CD4-positive, alpha-beta T cell treated with Interleukin-6 for 4 hours (primary cell): ENCODE data around the gene EBF3.

Source experiments
- DNase-seq: peaks from one replicate; pipeline ENCODE4 v3.0.0-alpha.2; 2020; ENCODE audit warnings: mixed read lengths

The EBF3 gene

DNA sequence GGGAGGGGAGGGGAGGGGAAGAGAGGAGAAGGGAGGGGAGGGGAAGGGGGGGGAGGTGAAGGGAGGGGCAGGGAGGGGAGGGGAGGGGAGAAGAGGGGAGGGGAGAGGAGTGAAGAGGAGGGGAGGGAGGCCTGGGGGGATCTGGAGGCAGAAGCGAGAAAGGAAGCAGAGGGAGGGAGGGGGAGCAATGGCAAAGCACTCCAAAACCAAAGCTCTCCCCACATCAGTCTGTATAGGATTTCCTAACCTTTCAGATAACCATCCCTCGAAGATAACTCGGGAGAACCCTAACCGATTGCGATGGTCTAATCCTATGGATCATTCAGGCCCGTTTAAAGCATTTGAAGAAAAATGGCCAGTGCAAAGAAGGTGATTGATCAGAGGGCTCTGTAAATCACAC lies 19.0 kb downstream of the EBF3 start:
- DNase-seq: no peak

DNA sequence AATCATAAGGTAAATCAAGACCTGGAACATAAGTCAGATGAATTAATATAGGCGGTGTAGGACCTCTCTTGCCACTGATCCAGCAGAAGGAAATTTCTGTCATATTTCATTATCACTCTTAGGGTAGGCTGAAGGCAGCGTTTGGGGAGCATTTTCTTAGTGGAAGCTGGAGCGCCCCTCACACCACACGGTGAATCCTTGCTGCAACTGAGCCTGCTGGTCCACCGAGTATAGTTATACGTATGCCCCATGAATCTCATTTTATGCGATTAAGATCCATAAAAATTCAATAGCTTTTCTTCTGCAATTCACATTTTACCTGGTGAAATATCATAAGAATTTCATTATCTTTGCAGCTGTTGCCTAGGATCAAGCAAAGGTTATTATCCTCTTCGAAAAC lies 19.6 kb downstream of the EBF3 start:
- DNase-seq: no peak

DNA sequence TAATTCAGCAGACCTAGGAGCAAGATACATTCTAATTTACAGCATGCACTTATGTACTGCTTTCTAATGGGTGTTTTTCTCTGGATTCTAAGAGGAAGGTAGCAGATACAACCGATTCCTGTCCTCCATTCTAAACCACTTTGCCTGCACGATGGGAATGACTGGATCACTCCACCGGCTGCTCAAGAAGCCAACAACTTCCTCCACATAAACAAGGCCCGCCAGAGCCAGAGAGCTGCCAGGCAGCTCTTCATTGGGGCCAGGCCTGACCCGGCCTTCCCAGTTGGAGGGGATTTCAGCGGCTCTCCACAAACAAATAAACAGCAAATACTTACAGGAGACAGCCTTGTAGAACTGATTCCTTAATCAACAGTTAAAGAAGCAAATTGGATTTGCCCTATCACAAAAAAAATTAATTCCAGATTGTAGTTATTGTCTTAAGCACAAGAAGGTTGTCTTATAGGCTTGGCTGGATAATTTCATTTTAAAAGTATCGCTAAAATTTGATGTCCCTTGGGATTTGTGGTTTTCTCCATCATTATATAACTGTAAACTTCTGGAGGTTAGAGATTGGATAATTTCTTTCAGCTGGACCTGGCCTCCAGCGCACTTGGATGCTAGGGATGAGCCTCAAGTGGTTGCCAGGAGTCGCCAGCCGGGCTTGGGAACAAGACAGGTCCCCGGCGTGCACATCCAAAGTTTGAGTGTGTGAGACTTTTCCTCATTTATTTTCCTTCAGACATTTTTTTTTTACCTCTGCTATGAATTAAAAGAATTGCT lies 20.9 kb downstream of the EBF3 start:
- DNase-seq: no peak

DNA sequence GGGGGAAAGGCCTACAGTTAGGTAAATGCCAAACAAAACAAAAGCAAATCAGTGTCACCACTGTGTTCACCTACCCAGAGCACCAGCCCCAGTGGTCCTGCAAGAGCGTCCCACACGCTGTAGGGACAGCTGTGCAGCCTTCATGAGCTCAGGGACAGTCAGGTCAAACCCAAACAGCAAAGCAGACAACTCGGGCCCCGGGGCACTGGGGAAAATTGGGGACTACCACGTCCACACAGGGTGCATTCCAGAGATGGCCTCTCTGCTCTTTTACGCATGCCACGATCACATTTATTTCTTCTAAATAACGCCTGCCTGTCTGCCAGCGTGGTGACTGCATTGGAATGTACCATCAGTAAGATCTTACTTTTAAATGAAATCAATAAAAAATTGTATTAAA lies 21.7 kb downstream of the EBF3 start:
- DNase-seq: no peak

DNA sequence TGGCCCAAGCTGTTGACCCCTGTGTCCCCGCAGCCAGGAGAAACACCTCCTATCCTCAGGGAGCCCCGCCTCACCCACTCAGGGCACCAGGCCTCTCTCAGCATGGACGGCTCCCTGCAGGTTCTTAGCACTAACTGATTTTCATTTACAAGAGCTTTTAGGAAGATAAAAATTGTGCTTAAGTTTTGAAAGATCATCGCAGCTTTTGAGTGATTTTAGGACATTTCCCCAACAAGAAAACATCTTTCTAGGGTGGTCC lies 22.1 kb downstream of the EBF3 start:
- no peak for DNase-seq

DNA sequence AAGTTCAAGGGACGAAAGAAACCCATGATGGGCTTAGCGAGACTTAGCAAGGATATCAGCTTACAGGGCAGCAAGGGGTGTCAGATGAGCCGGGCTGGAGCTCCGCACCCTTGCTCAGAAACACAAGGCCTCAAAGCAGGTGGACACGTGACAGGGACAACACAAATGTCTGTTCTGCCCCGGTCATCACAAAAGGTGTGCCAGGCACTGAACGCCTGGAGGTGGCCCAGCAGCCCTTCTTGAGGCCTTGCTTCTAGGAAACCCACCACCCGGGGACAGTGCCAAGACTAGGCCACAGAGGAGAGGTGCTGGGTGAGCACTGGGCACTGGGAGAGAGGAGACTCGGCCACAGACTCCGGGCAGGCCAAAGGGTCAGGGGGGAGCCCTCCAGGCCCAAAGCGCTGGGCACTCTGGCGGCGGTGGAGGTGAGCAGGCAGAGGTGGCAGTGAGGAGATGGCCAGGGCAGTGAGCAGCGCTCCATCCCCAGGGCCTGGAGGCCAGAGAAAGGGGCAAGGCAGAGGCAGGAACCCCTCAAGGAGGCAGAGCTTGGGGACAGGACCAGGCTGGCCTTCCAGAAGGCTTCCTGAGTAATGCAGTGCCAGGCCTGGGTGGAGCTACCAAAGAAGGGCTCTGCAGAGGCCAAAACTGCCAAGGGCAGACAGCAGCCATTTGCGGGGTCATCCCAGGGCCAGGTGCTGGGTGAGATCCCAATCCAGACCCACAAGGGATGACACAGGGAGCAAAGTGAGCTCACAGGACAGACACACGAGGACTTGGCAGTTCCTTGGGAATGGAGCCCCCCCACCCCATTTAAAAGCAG lies 22.7 kb downstream of the EBF3 start:
- no peak for DNase-seq

DNA sequence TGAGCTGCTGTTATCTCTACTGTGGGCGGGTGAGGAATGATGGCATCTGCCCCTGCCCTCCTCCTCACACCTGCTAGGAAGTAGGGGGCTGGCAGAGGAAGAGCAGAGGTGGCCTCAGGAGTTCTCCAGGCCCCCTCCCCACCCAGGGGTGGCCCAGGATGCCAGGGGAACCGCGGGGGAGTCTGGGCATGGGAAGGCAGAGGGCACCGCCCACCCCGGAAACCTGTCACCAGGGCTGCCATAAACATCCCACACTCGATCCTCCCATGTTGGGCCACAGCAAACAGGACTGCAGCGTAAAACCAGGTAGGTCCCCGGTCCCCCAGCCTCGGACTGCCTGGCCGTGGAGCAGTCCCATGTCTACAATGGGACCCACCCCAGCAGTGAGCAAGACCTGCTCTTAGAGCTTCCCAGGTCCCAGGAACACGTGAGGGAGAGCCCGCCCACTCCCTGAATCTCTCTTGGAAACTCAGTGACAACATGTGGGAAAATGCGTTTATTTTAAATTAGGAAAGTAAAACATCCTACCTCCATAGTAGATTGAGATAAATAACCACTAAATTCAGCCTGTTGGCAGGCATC lies 23.4 kb downstream of the EBF3 start:
- DNase-seq: no peak

DNA sequence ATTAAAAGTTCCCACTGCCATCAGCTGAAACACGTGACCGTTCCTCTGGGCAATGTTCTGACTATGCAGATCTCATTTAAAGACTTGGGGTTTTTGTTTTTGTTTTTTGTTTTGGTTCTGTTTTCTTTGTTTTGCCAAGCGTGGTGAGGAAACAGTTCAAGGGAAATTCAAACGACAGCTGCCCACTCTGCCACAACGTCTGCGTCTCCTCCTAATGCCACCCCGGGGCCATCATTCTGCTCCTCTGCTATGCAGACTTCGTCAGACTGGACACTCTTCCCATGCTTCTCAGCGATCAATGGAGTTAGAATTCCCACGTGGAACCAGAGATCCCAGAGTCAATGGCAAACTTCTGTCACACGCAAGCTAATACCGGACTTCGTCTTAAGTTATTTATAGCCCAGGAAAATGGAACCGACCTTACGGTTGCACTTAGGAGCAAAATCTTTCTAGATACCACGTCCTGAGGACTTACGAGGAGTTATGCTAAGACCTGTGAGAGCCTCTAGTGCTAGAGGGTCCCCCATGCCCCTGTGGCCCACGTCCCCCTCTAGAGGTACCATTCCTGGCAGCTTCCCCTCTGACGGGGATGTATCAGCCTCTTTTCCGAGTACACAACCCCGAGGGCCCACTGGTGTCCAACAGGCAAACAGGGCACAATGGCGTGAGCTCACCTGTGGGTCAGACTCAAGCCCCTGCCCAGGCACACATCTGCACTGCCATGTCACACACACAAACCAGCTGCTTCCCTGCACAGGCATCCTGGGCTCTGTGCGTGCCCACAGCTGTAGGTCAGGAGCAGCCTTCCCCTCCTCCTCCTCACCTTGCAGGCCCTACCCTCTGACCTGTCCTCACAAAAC lies 24.4 kb downstream of the EBF3 start:
- no peak for DNase-seq

DNA sequence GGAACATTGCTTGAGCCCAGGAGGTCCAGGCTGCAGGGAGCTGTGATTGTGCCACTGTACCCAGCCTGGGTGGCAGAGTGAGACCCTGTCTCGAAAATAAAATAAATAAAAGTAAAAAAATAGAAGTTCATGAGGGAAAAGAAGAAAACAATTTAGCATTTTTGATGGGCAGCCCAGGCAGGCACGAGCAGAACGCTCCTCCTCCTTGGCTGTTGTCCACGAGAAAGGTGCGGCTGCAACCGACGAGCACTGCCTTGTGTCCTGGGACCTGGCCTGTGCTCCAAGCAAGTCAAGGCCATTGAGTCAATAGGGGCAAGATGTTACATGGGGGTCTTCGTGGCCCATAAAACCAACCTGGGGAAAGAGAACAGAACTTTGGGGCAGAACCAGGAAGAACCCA lies 25.6 kb downstream of the EBF3 start:
- DNase-seq: no peak

DNA sequence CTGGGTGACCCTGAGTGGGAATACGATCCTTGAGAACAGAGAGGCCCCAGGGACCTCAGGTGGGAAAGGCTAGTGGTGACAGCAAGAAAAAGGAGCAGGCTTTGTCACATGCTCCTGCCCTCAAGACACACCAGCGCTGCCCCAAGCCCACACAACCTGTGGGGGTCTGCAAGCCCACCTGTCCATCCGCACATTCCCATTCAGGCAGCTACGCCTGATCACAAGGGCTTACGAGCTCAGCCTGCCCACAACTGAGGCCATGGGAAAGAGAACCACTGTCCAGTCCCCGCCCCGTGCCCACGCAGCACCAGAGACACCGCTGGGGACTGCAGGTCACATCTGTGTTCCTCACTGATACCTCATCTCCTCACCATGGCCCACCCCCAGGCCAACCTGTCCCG lies 26.7 kb downstream of the EBF3 start:
- no peak for DNase-seq

DNA sequence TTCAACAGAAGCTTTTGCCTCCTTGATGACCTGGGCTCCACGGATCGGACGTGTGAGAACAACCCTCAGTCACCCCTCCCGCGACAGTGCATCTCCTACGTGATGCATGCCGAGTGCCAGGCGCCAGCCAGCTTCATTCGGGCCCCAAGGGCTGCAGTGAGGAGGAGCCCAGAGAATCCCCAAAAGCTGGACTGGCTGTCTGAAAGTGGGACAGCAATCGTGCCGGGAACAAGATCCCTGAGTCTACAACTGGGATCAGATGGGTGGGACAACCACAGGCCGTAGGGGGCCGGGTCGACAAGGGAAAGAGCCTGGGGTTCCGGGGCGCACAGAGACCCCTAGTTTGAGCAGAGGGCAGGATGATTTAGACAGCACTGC lies 27.2 kb downstream of the EBF3 start:
- no peak for DNase-seq

DNA sequence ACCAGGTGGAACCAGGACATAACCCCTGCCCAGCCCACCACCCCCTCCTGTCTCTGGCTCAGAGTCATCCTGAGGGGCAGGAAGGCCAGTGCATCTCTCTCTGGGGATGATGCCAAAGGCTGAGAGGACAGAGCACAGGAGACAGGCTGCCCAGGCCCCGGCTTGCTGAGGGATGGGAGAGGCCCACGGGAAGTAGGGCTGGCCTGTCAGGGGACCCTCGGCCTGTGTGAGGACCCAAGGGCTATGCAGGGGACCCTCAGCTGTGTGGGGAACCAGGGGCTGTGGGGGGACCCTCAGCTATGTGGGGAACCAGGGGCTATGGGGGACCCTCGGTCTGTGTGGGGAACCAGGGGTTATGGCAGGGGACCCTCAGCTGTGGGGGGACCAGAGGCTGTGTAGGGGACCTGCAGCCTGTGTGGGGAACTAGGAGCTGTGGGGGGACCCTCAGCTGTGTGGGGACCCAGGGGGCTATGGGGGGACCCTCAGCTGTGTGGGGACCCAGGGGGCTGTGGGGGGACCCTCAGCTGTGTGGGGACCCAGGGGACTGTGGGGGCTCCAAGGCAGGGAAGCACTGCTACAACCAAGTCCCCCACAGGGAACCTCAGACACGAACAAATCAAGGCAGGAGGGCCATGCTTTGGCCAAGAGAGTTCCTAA lies 27.7 kb downstream of the EBF3 start:
- DNase-seq: no peak

DNA sequence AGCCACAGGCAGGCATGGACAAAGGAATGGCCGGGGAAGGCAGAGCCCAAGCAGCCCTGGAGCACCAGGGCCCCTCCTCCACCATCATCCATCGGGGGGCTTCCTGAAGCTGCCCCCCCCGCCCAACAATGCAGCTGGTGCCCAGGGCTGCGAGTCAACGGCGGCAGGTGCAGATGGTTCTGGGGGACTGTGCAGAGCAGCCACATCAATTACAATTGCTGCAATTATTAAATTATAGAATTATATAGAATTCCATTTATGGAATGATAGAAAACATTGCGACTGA lies 28.3 kb downstream of the EBF3 start:
- no peak for DNase-seq

DNA sequence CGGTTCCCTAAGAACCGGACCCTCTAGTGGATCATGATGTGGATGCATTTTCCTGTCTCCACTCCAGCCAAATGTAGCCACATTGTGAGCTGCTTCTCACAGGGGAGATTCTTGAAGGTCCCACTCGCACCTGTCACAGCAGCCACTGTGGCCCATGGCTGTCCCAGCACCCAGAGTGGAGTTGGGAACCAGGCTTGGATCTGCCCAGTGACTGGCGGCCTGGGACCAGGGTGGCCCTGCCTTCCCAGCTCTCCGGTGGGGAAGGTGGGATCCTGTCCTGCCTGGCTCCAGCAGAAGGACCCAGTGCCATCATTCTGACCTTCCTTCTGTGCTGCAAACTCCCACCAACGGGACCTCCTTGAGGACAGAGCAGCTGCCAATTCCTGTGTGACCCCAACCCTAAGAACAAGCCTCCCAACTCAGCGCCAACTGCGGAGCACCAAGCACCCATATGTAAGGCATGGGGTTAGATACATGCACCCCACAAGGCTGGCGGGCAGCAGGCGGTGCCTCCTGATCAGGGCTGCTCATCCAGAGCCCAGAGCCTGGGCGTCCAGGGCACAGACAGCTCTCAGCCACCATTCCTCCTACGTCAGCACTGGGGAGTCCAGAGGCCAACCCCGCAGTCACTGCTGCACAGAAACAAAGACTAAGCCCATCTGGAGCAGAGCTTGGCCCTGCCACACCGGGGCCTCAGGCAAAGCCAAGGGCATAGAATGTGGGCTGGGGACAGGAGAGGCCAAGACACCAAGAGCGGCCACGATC lies 28.8 kb downstream of the EBF3 start:
- no peak for DNase-seq

DNA sequence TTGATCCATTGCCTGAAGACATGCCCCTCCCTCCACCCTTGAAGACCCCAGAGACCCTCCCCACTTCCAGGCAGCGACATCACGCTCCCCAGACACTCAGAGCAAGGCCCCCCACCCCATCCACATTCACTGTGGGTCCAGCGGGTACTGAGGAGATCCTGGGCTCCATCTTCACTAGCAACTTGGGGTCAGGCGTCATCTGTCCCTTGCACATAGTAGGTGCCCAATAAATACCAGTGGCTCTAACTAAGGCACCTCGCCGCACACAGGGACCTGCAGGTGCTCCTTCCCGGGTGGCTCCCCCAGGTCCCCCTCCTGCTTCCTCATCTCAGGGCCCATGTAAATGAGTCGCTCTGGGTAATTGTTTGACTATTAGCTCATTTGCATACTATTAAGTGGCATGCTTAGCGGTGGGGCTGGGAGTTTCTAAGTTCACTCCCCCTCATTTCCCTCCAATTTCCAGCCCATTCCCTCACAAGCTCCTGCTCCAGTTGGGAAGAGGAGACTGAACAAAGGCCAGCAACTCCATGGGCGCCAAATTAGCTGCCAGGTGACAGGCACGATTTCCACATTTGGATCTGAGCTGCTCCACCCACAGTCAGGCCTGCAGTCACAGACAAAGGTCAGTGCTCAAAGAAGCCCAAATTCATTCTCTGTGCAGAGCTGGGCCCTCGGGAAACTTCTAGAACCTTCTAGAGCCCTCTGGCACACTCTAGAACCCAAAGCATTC lies 29.7 kb downstream of the EBF3 start:
- DNase-seq: no peak

DNA sequence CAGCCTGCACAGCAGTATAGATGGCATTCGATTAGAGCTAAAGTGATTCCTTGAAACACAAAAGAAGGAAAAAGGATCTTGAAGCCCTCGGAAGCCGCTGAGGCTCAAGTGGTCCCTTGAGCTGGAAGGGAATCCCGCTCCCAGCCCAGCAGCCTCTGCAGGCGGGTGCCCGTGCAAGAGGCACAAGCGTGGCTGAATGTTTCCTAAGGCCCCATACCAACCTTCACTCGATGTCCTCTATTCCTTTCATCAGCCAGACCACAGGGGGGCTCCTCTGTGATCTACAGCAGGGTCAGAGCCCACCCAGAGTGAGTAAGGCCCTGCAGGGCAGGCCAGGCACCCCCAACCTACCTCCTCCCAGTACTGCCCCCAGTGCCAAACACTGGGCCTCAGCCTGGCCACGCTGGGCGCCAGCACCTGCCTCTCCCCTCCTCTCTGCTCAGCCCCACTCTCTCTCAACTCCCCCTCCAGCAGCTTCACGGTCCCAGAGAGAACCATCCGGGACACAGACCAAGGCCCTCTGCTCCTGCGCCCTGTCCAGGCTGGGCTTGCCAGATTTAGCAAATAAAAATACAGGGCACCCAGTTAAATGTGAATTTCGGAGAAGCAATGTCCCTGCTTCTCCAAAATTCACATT lies 30.5 kb downstream of the EBF3 start:
- DNase-seq: no peak

DNA sequence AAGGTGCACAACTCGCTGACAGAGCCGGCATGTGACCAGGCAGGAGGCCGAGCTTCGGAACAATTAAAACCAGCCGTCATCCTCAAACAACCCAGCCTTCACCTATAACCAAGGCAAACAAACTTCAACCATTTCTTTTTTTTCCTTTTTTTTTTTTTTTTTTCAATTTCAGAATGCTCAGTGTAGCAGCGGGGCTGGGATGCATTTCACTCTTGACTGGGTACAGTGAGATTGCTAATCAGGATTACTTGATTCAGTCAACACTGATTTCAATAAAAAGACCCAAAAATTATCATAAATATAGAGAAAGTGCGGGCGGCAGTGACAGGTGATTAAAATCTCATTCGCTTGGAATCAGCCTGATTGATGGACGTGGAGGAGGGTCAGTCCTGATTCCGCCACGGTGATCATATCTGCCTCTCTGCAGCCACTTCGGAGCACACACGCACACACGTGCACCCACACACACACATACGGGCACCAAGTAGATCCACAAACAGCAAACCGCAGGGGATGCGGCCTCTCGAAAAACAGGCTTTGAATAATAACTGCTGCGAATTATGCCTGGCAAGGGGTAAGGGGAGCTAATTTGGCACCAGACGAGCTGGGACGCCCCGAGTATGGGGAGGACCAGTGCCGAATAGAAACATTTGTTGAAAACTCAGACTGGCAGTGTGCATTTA lies 31.2 kb downstream of the EBF3 start:
- DNase-seq: no peak

DNA sequence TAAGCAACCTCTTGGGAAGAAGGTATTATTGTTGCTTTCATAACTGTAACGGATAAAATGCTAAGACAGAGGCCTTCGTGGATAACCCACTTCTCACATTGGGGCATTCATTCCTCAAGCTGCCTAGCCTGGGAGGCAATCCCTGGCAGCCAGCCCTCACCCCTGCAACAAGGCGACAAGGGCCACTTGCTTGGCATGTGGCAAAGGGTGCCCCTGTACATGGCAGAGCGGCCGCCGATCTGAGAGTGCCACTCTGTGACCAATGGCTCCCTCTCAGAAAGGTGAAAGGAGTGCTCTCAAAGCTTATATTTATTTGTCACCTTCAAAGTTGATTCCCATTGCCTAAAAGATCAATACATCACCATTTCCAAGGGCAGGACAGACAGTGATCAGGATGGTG lies 31.9 kb downstream of the EBF3 start:
- DNase-seq: no peak

DNA sequence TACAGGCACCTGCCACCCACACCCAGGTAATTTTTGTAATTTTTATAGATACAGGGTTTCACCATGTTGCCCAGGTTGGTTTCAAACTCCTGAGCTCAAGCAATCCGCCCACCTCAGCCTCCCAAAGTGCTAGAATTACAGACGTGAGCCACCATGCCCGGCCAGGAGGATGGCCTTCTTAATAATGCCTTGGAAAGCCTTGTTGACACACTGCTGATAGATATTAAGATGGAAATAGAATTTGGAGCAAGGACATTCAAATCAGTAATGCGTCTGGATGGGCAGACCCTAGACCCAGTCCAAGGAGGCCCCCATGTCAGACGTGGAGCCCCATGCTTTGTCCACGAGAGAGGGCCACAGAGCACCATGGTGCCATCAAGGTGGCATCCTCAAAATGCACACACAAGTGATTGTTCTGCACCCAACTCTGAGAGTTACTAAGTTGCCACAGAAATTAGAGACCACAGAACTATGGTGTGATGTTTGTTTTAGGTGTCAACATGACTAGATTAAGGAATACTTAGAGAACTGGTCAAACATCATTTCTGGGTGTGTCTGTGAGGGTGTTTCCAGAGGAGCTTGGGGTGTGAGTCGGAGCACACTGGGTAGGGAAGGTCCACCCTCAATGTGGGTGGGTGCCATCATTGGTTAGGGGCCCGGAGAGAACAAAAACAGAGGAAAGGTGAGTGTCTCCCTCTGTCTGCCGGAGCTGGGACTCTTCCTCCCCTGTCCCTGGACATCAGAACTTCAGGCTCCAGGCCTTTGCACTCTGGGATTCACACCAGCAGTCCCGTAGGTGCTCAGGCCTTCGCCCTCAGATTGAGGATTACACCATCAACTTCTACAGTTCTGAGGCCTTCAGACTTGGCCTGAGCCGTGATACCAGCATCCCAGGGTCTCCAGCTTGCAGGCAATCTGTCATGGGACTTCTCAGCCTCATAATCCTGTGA lies 34.5 kb downstream of the EBF3 start:
- DNase-seq: no peak
